T-helper 2 cell treated with Interferon-gamma antibody and Interleukin-4, amounts not matched to agents 5 μg/mL and 100 μg/mL, for 36 hours (primary cell): ENCODE results near the gene DNAJB2.

Experiments used
- DNase-seq: peaks from one replicate; pipeline ENCODE4 v3.0.0; 2021; ENCODE audit warnings: low spot score
- H3K27ac Mint-ChIP-seq: one replicate; pipeline ENCODE4 v1.8.0; 2021; ENCODE audit warnings: mild to moderate bottlenecking, mixed read lengths
- H3K27me3 Mint-ChIP-seq: one replicate; pipeline ENCODE4 v1.8.0; 2021; ENCODE audit warnings: low read depth, mixed read lengths
- H3K36me3 Mint-ChIP-seq: one replicate; pipeline ENCODE4 v1.8.0; 2021; ENCODE audit warnings: low read depth, mixed read lengths
- H3K4me1 Mint-ChIP-seq: one replicate; pipeline ENCODE4 v1.8.0; 2021; ENCODE audit warnings: low read depth, mixed read lengths
- H3K4me3 Mint-ChIP-seq: one replicate; pipeline ENCODE4 v1.8.0; 2022; ENCODE audit warnings: mild to moderate bottlenecking, moderate library complexity, mixed read lengths
- H3K9me3 Mint-ChIP-seq: one replicate; pipeline ENCODE4 v1.8.0; 2021; ENCODE audit warnings: mixed read lengths

DNAJB2 gene

GRCh38 chr2:219271021-219271420 is 8.1 kb upstream of the DNAJB2 start:
- H3K9me3 Mint-ChIP-seq, result no peaks in the 10 kb centered on the region
- no peak overlapping the region for H3K27ac Mint-ChIP-seq
- peaks cover 10% of the 10 kb centered on the region for H3K27me3 Mint-ChIP-seq
- no peaks in the 10 kb centered on the region for H3K4me1 Mint-ChIP-seq
- H3K4me3 Mint-ChIP-seq, result no peak overlapping the region
- DNase-seq, result no peak
- H3K36me3 Mint-ChIP-seq, result no peaks in the 10 kb centered on the region

GRCh38 chr2:219272356-219272755 is 6.8 kb upstream of the DNAJB2 start:
- Mint-ChIP-seq H3K36me3 (no peaks in the 10 kb centered on the region), H3K4me3 (no peak overlapping the region), H3K4me1 (peaks cover 2% of the 10 kb centered on the region), H3K27ac (no peak overlapping the region), H3K27me3 (peaks cover 10% of the 10 kb centered on the region), H3K9me3 (no peaks in the 10 kb centered on the region)
- DNase-seq, result no peak

- DNase-seq, result no peak
- peaks cover 10% of the 10 kb centered on the region for H3K27me3 Mint-ChIP-seq
Observed at GRCh38 chr2:219272995-219273394, 6.2 kb upstream of the DNAJB2 start.

DNA sequence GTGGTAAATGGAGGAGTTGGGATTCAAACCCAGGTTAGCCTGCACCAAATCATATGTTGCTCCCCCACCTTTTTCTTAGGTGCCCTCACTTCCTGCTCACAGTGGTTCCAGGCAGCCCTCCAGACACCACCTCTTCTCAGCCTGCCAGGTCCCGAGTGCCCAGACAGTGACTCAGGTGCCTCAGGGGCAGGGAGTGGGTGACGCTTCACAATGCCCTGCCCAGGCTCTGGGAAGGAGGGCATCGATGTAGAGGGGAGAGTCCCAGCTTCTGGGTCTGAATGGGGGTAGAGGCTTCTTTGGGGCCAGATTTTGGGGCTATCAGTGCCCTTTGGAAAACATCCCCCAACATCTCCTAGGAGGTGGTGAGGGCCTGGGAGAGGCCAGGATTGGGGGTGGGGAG is 5.2 kb upstream of the DNAJB2 start:
- DNase-seq, result no peak
- H3K36me3 Mint-ChIP-seq, result no peaks in the 10 kb centered on the region
- H3K9me3 Mint-ChIP-seq, result no peaks in the 10 kb centered on the region
- H3K27ac Mint-ChIP-seq, result no peak overlapping the region
- H3K4me3 Mint-ChIP-seq, result no peak overlapping the region
- peaks cover 10% of the 10 kb centered on the region for H3K27me3 Mint-ChIP-seq
- H3K4me1 Mint-ChIP-seq, result peaks cover 18% of the 10 kb centered on the region

More at GRCh38 chr2:219272995-219273394, 6.2 kb upstream of the DNAJB2 start:
- H3K27ac Mint-ChIP-seq, result no peak overlapping the region
- H3K36me3 Mint-ChIP-seq, result no peaks in the 10 kb centered on the region
- no peaks in the 10 kb centered on the region for H3K9me3 Mint-ChIP-seq
- H3K4me3 Mint-ChIP-seq, result no peak overlapping the region
- peaks cover 8% of the 10 kb centered on the region for H3K4me1 Mint-ChIP-seq

GRCh38 chr2:219274361-219274921 is 4.7 kb upstream of the DNAJB2 start:
- H3K27me3 Mint-ChIP-seq, result peaks cover 7% of the 10 kb centered on the region
- no peaks in the 10 kb centered on the region for H3K36me3 Mint-ChIP-seq
- no peak overlapping the region for H3K27ac Mint-ChIP-seq
- H3K9me3 Mint-ChIP-seq, result no peaks in the 10 kb centered on the region
- no peak for DNase-seq
- H3K4me1 Mint-ChIP-seq, result peaks cover 19% of the 10 kb centered on the region
- no peak overlapping the region for H3K4me3 Mint-ChIP-seq

- Mint-ChIP-seq H3K4me3 (peak overlapping the region; percentile 77), H3K9me3 (no peaks in the 10 kb centered on the region), H3K4me1 (peaks cover 29% of the 10 kb centered on the region), H3K27ac (peak overlapping the region; percentile 81), H3K27me3 (no peaks in the 10 kb centered on the region), H3K36me3 (peaks cover 4% of the 10 kb centered on the region)
- DNase-seq, result peak; percentile 74
Observed at GRCh38 chr2:219277703-219278654, 1.2 kb upstream of the DNAJB2 start.

DNA sequence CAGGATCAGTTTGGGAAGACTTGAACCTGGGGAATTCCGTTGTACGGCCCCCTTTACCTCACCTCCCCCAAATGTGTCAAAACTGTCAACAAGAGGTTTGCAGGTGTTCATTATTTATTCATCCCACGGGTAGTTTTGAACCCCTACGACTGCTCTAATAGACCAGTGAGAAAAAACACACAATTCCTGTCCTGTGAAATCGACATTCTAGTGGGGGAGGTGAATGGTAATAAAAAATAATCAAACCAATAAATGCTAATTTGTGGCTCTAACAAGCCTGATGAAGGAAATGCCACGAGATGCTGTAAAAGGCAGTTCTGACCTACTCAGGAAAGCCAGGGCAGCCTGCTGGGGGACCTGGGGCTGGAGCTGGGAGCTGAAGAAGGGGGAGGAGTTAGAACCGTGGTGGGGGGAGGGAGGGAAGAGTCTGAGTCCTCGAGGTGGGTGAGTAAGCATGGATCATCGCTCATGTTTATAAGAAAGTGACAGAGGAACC is 463 bp upstream of the DNAJB2 start:
- Mint-ChIP-seq H3K4me3 (peak overlapping the region; percentile 91), H3K4me1 (peaks cover 29% of the 10 kb centered on the region), H3K27me3 (no peaks in the 10 kb centered on the region), H3K9me3 (no peaks in the 10 kb centered on the region), H3K36me3 (peaks cover 10% of the 10 kb centered on the region), H3K27ac (peak overlapping the region; percentile 96)
- no peak for DNase-seq

- Mint-ChIP-seq H3K4me1 (peaks cover 29% of the 10 kb centered on the region), H3K27me3 (no peaks in the 10 kb centered on the region), H3K27ac (peak overlapping the region; percentile 97), H3K9me3 (no peaks in the 10 kb centered on the region), H3K4me3 (peak overlapping the region; percentile 91), H3K36me3 (peaks cover 12% of the 10 kb centered on the region)
- DNase-seq, result no peak
Observed at GRCh38 chr2:219279916-219280516, 850 bp downstream of the DNAJB2 start.

- H3K4me1 Mint-ChIP-seq, result peaks cover 29% of the 10 kb centered on the region
- no peaks in the 10 kb centered on the region for H3K27me3 Mint-ChIP-seq
- no peaks in the 10 kb centered on the region for H3K9me3 Mint-ChIP-seq
- peak overlapping the region; percentile 97 for H3K27ac Mint-ChIP-seq
- peak overlapping the region; percentile 91 for H3K4me3 Mint-ChIP-seq
- H3K36me3 Mint-ChIP-seq, result peaks cover 14% of the 10 kb centered on the region
- no peak for DNase-seq
Observed at GRCh38 chr2:219280651-219281050, 1.5 kb downstream of the DNAJB2 start.

DNA sequence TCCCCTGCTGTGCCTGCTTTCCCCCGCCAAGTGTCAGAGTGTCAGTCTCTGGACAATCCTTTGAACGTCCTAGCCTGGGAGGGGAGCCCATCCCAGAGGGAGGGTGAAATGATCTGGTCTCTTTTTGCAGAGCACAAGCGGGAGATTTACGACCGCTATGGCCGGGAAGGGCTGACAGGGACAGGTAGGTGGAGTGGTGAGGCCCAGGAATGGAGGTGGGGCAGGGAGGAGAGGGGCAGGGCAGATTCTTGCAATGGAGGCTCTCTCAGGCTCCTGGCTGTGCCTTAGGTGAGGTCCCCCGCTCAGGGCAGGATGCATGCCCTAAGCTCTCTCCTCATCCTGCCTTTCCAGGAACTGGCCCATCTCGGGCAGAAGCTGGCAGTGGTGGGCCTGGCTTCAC is 2.4 kb downstream of the DNAJB2 start:
- Mint-ChIP-seq H3K27ac (peak overlapping the region; percentile 49), H3K4me3 (peak overlapping the region; percentile 12), H3K9me3 (no peaks in the 10 kb centered on the region), H3K4me1 (peaks cover 29% of the 10 kb centered on the region), H3K36me3 (peaks cover 17% of the 10 kb centered on the region), H3K27me3 (no peaks in the 10 kb centered on the region)
- no peak for DNase-seq

GRCh38 chr2:219282375-219282774 is 3.2 kb downstream of the DNAJB2 start:
- Mint-ChIP-seq H3K36me3 (peaks cover 17% of the 10 kb centered on the region), H3K27me3 (no peaks in the 10 kb centered on the region), H3K27ac (no peak overlapping the region), H3K9me3 (no peaks in the 10 kb centered on the region), H3K4me3 (no peak overlapping the region), H3K4me1 (peaks cover 27% of the 10 kb centered on the region)
- DNase-seq, result no peak

DNA sequence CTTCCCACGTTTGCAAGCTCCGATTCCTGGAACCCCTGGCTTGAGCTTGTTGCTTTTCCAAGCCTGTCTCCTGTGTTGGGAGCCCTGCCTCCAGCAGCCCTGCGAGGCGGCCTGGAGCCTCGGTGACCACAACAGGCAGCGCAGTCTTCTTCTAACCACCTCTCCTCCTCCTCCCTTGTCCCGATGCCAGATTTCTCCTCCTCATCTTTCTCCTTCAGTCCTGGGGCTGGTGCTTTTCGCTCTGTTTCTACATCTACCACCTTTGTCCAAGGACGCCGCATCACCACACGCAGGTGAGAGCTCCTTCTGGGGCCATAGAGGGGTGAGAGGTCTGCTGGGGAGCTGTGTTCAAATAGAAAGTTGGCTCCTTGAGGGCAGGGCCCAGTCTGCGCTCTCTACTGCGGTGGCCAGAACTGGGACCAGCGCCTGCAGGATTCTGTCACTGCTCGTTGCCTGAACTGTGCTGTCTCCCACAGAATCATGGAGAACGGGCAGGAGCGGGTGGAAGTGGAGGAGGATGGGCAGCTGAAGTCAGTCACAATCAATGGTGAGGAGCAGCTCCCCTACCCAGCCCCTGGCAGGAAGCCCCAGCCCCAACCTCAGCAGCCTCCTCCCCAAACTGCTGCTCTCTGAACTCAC is 3.9 kb downstream of the DNAJB2 start:
- Mint-ChIP-seq H3K9me3 (no peaks in the 10 kb centered on the region), H3K27me3 (no peaks in the 10 kb centered on the region), H3K27ac (no peak overlapping the region), H3K36me3 (peaks cover 17% of the 10 kb centered on the region), H3K4me1 (peaks cover 20% of the 10 kb centered on the region), H3K4me3 (no peak overlapping the region)
- DNase-seq, result no peak

- H3K4me3 Mint-ChIP-seq, result no peak overlapping the region
- H3K27ac Mint-ChIP-seq, result no peak overlapping the region
- H3K9me3 Mint-ChIP-seq, result no peaks in the 10 kb centered on the region
- no peaks in the 10 kb centered on the region for H3K27me3 Mint-ChIP-seq
- DNase-seq, result no peak
- H3K36me3 Mint-ChIP-seq, result peaks cover 17% of the 10 kb centered on the region
- peaks cover 8% of the 10 kb centered on the region for H3K4me1 Mint-ChIP-seq
Observed at GRCh38 chr2:219284501-219285372, 5.6 kb downstream of the DNAJB2 start.
